Smooth muscle cell (in vitro differentiated cells): Measurements from ENCODE around the gene SLC26A2. TPM values are rescaled to one million over a fixed set of nuclear protein-coding genes. Genes with fewer than 3 reads are reported as not detected.
A peak's percentile ranks its signal among the peaks of the same experiment; 100 is the strongest.

Source experiments
- DNase-seq: peaks from one replicate; lab custom pipeline; 2025; ENCODE audit not compliant: unreplicated experiment; lab: John Stamatoyannopoulos, UW
- H2AFZ ChIP-seq: fragments of 200-600 bp; sonication (generic); 2 replicates; pipeline ENCODE4 v1.6.0; 2016; ENCODE audit warnings: antibody characterized with exemption, low read depth, mild to moderate bottlenecking
- H3F3A ChIP-seq: fragments of 200-600 bp; sonication (generic); 2 replicates; pipeline ENCODE4 v1.6.0; 2017; ENCODE audit warnings: antibody characterized with exemption, low read depth
- H3K27ac ChIP-seq: fragments of 200-600 bp; sonication (generic); 2 replicates; pipeline ENCODE4 v1.5.1; 2016; ENCODE audit warnings: low read depth, mild to moderate bottlenecking
- H3K27me3 ChIP-seq: fragments of 200-600 bp; sonication (generic); 2 replicates; pipeline ENCODE4 v1.6.1; 2016; ENCODE audit warnings: low read depth, mild to moderate bottlenecking
- H3K36me3 ChIP-seq: fragments of 200-600 bp; sonication (generic); 2 replicates; pipeline ENCODE4 v1.5.1; 2016; ENCODE audit warnings: low read depth
- H3K4me1 ChIP-seq: fragments of 200-600 bp; sonication (generic); 2 replicates; pipeline ENCODE4 v1.5.1; 2016; ENCODE audit warnings: low read depth
- H3K4me2 ChIP-seq: fragments of 200-600 bp; sonication (generic); 2 replicates; pipeline ENCODE4 v1.6.0; 2016; ENCODE audit warnings: mild to moderate bottlenecking
- H3K4me3 ChIP-seq: fragments of 200-600 bp; sonication (generic); 2 replicates; pipeline ENCODE4 v1.5.1; 2016; ENCODE audit warnings: mild to moderate bottlenecking
- H3K79me2 ChIP-seq: fragments of 200-600 bp; sonication (generic); 2 replicates; pipeline ENCODE4 v1.6.0; 2016; ENCODE audit warnings: low read depth, mild to moderate bottlenecking
- H3K9ac ChIP-seq: fragments of 200-600 bp; sonication (generic); 2 replicates; pipeline ENCODE4 v1.6.0; 2016; ENCODE audit warnings: low read depth
- H3K9me3 ChIP-seq: fragments of 200-600 bp; sonication (generic); replicated peaks from 2 replicates; pipeline ENCODE4 v1.5.1; 2016; ENCODE audit warnings: low read depth
- H4K20me1 ChIP-seq: fragments of 200-600 bp; sonication (generic); 2 replicates; pipeline ENCODE4 v1.6.0; 2016; ENCODE audit warnings: low read depth
- WGBS: methylation state at CpG from one replicate; pipeline ENCODE4 v1.1.7; 2016; ENCODE audit warnings: low lambda C conversion rate; 5-methylcytosine and 5-hydroxymethylcytosine counted together
- polyA plus RNA-seq: library from polyadenylated mRNA; unstranded; fragments of >200 nt; fragmentation: Nextera tagmentation; extraction: Ambion mirVana; gene quantifications from 2 replicates; pipeline ENCODE4 v1.2.1, GENCODE V29; 2016
- total RNA-seq: library from RNA; depleted of rRNA; stranded (reverse); fragments of >200 nt; gene quantifications from 2 replicates; pipeline ENCODE4 v1.2.3, GENCODE V29; 2014
- TF ChIP-seq, protein P1 (sequence below): fragments of 200-600 bp; sonication (generic); IDR thresholded peaks from 2 replicates; pipeline ENCODE4 v1.5.1; 2017; ENCODE audit warnings: borderline replicate concordance, mild to moderate bottlenecking, antibody characterized with exemption; ENCODE audit not compliant: insufficient read depth, poor library complexity, severe bottlenecking

SLC26A2 gene
- total and polyA plus RNA-seq, 2 experiments from 2014 or later = 5.2 to 16.0 TPM

GRCh38 chr5:150021491-150022157 lies 61.1 kb downstream of the SLC26A2 start:
- WGBS = 56% methylated on average over 13 of the region's 13 CpGs
- Histone ChIP-seq H3K9ac (peak overlapping the region; percentile 8), H3K4me2 (peak overlapping the region; percentile 48), H3F3A (peaks cover 7% of the 10 kb centered on the region), H2AFZ (no peak overlapping the region), H3K4me1 (no peaks in the 10 kb centered on the region), H4K20me1 (peaks cover 9% of the 10 kb centered on the region), H3K4me3 (no peak overlapping the region), H3K27me3 (no peaks in the 10 kb centered on the region), H3K36me3 (peaks cover 18% of the 10 kb centered on the region), H3K79me2 (peaks cover 2% of the 10 kb centered on the region), H3K27ac (peak overlapping the region; percentile 86), H3K9me3 (no peaks in the 10 kb centered on the region)
- TF ChIP-seq, protein P1, sequence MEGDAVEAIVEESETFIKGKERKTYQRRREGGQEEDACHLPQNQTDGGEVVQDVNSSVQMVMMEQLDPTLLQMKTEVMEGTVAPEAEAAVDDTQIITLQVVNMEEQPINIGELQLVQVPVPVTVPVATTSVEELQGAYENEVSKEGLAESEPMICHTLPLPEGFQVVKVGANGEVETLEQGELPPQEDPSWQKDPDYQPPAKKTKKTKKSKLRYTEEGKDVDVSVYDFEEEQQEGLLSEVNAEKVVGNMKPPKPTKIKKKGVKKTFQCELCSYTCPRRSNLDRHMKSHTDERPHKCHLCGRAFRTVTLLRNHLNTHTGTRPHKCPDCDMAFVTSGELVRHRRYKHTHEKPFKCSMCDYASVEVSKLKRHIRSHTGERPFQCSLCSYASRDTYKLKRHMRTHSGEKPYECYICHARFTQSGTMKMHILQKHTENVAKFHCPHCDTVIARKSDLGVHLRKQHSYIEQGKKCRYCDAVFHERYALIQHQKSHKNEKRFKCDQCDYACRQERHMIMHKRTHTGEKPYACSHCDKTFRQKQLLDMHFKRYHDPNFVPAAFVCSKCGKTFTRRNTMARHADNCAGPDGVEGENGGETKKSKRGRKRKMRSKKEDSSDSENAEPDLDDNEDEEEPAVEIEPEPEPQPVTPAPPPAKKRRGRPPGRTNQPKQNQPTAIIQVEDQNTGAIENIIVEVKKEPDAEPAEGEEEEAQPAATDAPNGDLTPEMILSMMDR = no peak
- DNase-seq = no peak

- Histone ChIP-seq H3K4me2 (peak overlapping the region; percentile 25), H3K9ac (peak overlapping the region; percentile 8), H3K4me3 (no peak overlapping the region), H3K79me2 (no peaks in the 10 kb centered on the region), H3K4me1 (no peaks in the 10 kb centered on the region), H3K36me3 (peaks cover 18% of the 10 kb centered on the region), H4K20me1 (peaks cover 7% of the 10 kb centered on the region), H3K27me3 (no peaks in the 10 kb centered on the region), H3F3A (peaks cover 7% of the 10 kb centered on the region), H2AFZ (no peak overlapping the region), H3K9me3 (no peaks in the 10 kb centered on the region), H3K27ac (peak overlapping the region; percentile 86)
- TF ChIP-seq, protein P1 = no peak
- 94% methylated on average over 1 of the region's 1 CpG for WGBS
- DNase-seq = no peak
These were observed 61.6 kb downstream of the SLC26A2 start for GRCh38 chr5:150022158-150022531.

DNA sequence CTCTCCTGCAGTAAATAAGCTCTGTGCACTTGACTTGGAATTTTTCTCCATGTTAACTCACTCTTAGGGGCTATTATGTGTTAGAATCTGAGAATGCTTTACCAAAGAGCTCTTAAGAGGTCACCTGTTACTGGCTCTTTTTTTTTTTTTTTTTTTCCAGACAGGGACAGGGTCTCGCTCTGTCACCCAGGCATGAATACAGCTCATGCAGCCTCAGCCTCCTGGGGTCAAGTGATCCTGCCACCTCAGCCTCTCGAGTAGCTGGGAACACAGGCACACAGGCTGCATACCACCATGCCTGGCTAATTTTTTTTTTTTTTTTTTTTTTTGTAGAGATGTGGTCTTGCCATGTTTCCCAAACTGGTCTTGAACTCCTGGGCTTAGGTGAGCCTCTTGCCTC lies 62.1 kb downstream of the SLC26A2 start:
- Histone ChIP-seq H3K36me3 (peaks cover 19% of the 10 kb centered on the region), H3K27ac (peak overlapping the region; percentile 86), H3K4me2 (peak overlapping the region; percentile 25), H3F3A (peaks cover 7% of the 10 kb centered on the region), H2AFZ (no peak overlapping the region), H3K4me1 (no peaks in the 10 kb centered on the region), H3K79me2 (no peaks in the 10 kb centered on the region), H3K9me3 (no peaks in the 10 kb centered on the region), H3K4me3 (no peak overlapping the region), H3K27me3 (no peaks in the 10 kb centered on the region), H3K9ac (peak overlapping the region; percentile 8), H4K20me1 (peaks cover 3% of the 10 kb centered on the region)
- 81% methylated on average over 2 of the region's 2 CpGs for WGBS
- TF ChIP-seq, protein P1 = no peak
- no peak for DNase-seq

DNA sequence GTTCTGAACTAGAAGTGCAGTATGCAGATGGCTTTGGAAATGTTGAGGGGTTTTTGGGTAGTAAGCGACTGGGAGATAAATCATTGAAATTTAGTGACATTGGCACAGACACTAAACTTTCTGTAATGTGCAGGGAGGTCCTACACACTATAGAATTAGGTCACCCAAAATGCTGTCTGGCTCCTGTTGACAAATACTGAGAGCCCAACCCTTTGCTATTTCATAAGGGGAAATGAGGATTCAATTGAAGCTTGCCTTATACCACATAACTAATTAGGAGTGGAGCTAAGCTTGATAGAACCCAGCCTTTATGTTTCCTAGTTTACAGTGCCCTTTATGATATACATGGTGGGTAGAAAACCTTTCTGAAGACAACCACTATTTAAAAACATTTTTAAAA lies 62.6 kb downstream of the SLC26A2 start:
- H2AFZ ChIP-seq = no peak overlapping the region
- peak overlapping the region; percentile 86 for H3K27ac ChIP-seq
- DNase-seq = no peak
- no peaks in the 10 kb centered on the region for H3K4me1 ChIP-seq
- H3K9me3 ChIP-seq = no peaks in the 10 kb centered on the region
- H3K4me2 ChIP-seq = no peak overlapping the region
- TF ChIP-seq, protein P1 = no peak
- H3K27me3 ChIP-seq = no peaks in the 10 kb centered on the region
- peak overlapping the region; percentile 8 for H3K9ac ChIP-seq
- no peaks in the 10 kb centered on the region for H3K79me2 ChIP-seq
- H3K36me3 ChIP-seq = peaks cover 22% of the 10 kb centered on the region
- peaks cover 7% of the 10 kb centered on the region for H3F3A ChIP-seq
- H3K4me3 ChIP-seq = no peak overlapping the region
- 96% methylated on average over 1 of the region's 1 CpG for WGBS
- no peaks in the 10 kb centered on the region for H4K20me1 ChIP-seq
